Activated T-cell treated with anti-CD3 and anti-CD28 coated beads, Interleukin-2, amount 50 U/mL, for 4 hours (primary cell): ENCODE data around the gene CPA1. TPM values are rescaled to one million over a fixed set of nuclear protein-coding genes. Genes with fewer than 3 reads are reported as not detected.

Experiments used
- ATAC-seq, 2 donors: fragments of 200-7000 bp; cut with Tn5 transposase; one replicate each; pipeline ENCODE4 v1.10.0; 2021
- DNase-seq: peaks from one replicate; pipeline ENCODE4 v3.0.0-alpha.2; 2020
- H3K27me3 Mint-ChIP-seq: one replicate; pipeline ENCODE4 v1.8.0; 2021; ENCODE audit warnings: low read depth, mixed read lengths
- H3K36me3 Mint-ChIP-seq: one replicate; pipeline ENCODE4 v1.8.0; 2022; ENCODE audit warnings: mixed read lengths; ENCODE audit not compliant: insufficient read depth
- H3K4me1 Mint-ChIP-seq: one replicate; pipeline ENCODE4 v1.8.0; 2021; ENCODE audit warnings: low read depth, mixed read lengths
- H3K4me3 Mint-ChIP-seq: one replicate; pipeline ENCODE4 v1.8.0; 2021; ENCODE audit warnings: mild to moderate bottlenecking, moderate library complexity, mixed read lengths
- H3K9me3 Mint-ChIP-seq: one replicate; pipeline ENCODE4 v1.8.0; 2021; ENCODE audit warnings: mixed read lengths
- total RNA-seq, 3 donors: library from RNA; stranded (reverse); gene quantifications; one replicate each; pipeline ENCODE4 v1.2.1, GENCODE V29; 2021

CPA1 gene
- total RNA-seq, 3 donors from 2014 or later, result 4.9 to 11.6 (median 7.4) TPM

DNA sequence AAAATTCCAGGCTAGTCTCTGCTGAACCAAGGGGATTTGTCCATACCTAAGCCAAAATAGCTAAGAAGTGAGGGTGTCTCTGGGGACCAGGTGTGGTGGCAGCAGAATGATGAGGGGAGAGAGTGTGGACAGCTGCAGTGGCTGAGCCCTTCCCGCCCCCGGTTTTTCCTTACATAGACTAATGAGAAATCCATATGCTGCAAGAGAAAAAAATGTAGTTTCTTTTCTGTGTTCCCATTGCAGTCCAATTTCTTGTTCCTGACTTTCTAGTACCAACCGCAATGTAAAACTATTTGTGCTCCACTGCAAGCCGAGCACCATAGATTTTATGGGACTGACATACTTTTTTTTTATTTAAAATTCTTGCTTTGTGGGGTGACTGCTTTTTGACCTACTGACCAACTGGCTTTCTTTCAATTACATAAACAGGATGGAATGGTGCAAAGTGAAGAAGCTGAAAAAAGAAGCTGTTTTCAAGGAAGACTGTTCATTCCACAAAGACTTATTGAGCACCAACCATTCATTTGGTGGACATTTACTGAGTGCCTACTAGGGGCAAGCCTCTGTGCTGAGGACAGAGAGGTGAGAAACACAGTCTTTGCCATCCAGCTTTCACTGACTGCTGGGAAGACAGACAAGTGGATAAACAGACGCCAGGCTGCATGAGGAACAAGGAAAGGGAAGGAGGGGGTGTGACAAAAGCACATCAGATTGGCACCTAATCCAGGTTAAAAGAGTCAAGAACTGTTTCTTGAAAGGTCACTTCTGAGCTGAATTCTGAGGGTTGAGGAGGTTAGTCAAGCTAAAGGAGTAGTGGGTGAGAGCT is 50.8 kb downstream of the CPA1 start:
- ATAC-seq, result no peak
- no peak overlapping the region for H3K4me3 Mint-ChIP-seq
- peaks cover 18% of the 10 kb centered on the region for H3K4me1 Mint-ChIP-seq
- peaks cover 7% of the 10 kb centered on the region for H3K36me3 Mint-ChIP-seq
- no peaks in the 10 kb centered on the region for H3K27me3 Mint-ChIP-seq
- no peaks in the 10 kb centered on the region for H3K9me3 Mint-ChIP-seq
- no peak for DNase-seq

DNA sequence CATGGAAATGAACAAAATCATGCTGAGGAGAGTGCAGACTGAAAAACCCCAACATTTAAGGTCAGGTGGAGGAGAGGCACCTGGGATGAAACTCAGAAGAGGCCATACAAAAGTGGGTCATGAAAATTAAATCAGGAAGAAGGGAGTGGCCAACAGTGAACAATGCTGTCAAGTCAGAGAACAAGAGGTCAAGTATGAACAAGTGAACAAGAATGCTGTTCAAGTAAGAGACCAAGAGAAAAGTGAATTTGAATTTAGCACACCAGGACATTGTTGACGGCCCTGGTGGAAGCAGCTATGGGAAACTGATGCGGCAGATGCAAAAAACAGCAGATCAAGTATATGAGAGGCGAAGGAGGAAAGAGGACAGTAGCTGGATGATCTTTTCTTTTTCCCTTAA is 52.6 kb downstream of the CPA1 start:
- Mint-ChIP-seq H3K4me3 (no peak overlapping the region), H3K36me3 (peaks cover 3% of the 10 kb centered on the region), H3K4me1 (peaks cover 18% of the 10 kb centered on the region), H3K27me3 (no peaks in the 10 kb centered on the region), H3K9me3 (no peaks in the 10 kb centered on the region)
- DNase-seq (no peak), ATAC-seq (no peak)

DNA sequence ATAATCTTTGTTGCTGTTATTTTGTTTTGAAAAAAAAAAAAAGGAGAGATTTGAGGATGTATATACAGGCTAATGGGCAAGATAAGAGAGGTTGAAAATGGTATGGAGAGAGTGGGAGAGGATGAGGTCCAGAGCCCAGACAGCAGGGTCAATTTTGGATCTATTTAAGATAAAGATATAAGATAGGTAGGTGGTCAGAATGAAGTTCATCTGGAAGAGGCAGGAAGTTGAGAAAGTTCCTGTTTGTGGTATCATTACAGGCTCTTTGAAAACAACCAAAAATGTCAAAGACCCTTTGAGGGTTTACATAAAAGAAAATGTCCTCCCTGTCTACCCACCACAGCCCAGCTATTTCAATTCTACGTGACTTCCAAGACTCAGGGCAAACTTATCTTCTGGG is 53.0 kb downstream of the CPA1 start:
- Mint-ChIP-seq H3K4me1 (peaks cover 20% of the 10 kb centered on the region), H3K9me3 (no peaks in the 10 kb centered on the region)
- no peak for ATAC-seq

DNA sequence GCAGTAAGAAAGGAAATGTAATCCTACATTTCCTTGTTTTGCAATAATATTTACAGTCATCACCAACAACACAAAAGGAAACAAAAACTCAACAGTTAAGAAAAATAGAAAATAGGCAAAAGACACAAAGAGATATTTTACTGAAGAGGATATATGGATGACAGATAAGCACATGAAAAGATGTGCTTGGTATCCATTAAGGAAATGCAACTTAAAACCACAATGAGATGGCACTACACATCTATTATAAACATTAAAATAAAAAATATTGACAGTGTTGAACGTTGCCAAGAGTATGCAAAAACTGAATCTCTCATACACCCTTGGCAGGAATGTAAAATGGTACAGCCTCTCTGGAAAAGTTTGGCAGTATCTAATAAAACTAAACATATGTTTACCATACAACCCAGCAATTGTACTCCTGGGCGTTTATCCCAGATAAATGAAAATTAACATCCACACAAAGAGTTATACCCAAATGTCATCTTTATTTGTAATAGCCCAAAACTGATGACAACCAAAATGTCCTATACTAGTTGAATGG is 55.1 kb downstream of the CPA1 start:
- H3K36me3 Mint-ChIP-seq, result no peaks in the 10 kb centered on the region
- H3K4me1 Mint-ChIP-seq, result peaks cover 23% of the 10 kb centered on the region
- DNase-seq, result no peak
- no peaks in the 10 kb centered on the region for H3K27me3 Mint-ChIP-seq
- H3K4me3 Mint-ChIP-seq, result no peak overlapping the region
- H3K9me3 Mint-ChIP-seq, result no peaks in the 10 kb centered on the region
- no peak for ATAC-seq

More for the DNA sequence above, 53.0 kb downstream of the CPA1 start:
- H3K27me3 Mint-ChIP-seq, result no peaks in the 10 kb centered on the region
- H3K4me3 Mint-ChIP-seq, result no peak overlapping the region
- no peak for DNase-seq
- H3K36me3 Mint-ChIP-seq, result peaks cover 3% of the 10 kb centered on the region

DNA sequence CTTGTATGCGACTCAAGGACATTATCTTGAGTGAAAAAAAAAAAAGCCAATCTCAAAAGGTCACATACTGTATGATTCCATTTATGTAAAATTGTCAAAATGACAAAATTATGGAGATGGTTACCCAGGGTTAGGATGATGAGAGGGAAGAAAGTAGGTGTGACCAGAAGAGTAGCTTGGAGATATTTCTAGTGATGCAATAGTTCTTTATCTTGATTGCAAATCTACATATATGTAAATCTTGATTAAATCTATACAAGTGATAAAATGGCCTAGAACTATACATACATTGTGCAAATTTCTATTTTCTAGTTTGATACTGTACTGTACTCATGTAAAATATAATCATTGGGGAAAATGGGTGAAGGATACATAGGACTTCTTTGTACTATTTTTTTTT is 56.0 kb downstream of the CPA1 start:
- Mint-ChIP-seq H3K9me3 (no peaks in the 10 kb centered on the region), H3K36me3 (no peaks in the 10 kb centered on the region), H3K4me1 (peaks cover 30% of the 10 kb centered on the region), H3K4me3 (no peak overlapping the region), H3K27me3 (no peaks in the 10 kb centered on the region)
- ATAC-seq (no peak), DNase-seq (no peak)

Other genes starting within 250 kb of the CPA1 start
- 10 to 100 TPM; 44.5 to 46.4 (median 45.0) TPM for gene TMEM209, start 175.1 kb upstream of the CPA1 start, total RNA-seq
- not detected for gene SSMEM1, start 172.6 kb upstream of the CPA1 start, total RNA-seq
- gene CPA2, start 113.6 kb upstream of the CPA1 start, total RNA-seq, result 1 to 10 TPM in 1 of 3 donors, under 1 TPM in 2; 0.55 to 1.5 (median 0.87) TPM
- under 1 TPM in 2 of 3 donors, not detected in 1; 0.18 to 0.29 TPM for gene CPA4, start 87.3 kb upstream of the CPA1 start, total RNA-seq
- 1 to 10 TPM in 1 of 3 donors, not detected in 2; 1.0 TPM for gene CPA5, start 35.7 kb upstream of the CPA1 start, total RNA-seq
- 10 to 100 TPM in 2 of 3 donors, 1 to 10 TPM in 1; 9.5 to 13.9 (median 13.2) TPM for gene CEP41, start 60.5 kb downstream of the CPA1 start, total RNA-seq
- gene MEST, start 111.6 kb downstream of the CPA1 start, total RNA-seq, result 1 to 10 TPM; 3.5 to 5.9 (median 5.2) TPM